Measurements from ENCODE around the gene DUSP15. TPM values are rescaled to one million over a fixed set of nuclear protein-coding genes. Genes with fewer than 3 reads are reported as not detected.
"Not testable (repeated sequence)": the region's sequence is repeated elsewhere in the genome, so short reads cannot be mapped to it uniquely, and the experiment has no call there.

The DUSP15 gene
- total and polyA plus RNA-seq, 12 donors, result 2.4 to 17.6 (median 6.1) TPM

DNA sequence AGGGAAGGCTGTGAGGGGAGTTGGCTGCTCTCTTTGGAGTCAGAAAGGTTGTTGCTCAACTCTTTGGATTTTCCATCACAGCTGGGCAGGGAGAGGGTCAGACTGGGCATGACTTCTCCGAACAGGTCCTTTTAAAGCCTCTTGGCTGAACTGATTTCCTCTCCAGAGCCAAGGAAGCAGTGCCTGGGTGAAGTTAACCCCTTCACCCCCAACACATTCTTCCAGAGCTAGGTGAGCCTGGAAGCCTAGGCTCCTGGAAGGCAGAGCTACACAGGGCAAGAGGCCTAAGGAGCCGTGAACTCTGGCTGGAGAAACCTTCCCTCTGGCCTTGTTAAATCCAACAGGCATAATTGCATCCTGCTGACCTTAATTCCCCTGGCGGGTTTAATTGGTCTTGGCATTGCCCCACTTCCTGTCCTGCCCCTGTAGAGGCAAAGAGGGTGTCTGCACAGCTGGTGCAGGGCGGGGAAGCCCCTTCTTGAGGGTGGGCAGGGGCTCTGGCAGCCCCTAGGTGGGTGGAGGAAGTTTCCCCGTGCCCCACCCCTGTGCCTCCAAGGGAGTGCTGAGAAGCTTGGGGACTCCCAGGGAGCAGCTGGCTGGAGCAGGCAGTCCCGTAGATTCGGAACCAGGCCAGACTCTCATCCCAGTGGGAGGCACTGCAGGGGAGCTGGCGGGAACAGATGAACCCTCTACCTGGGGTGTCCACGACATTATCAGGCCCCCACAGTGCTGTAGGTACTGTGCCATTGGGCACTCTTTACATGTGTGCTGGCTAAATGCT, 54.7 kb downstream of the DUSP15 start:
- Histone ChIP-seq H3K27me3 (no peaks in the 10 kb centered on the region), H3K9me3 (replicated peaks in 1 of 3) (no peaks in the 10 kb centered on the region), H3K4me1 (replicated peaks in 1 of 2) (peaks cover 0 to 3% of the 10 kb centered on the region in 2 donors), H3K4me3 (no peak overlapping the region), H3K27ac (no peak overlapping the region), H3K36me3 (replicated peaks in 1 of 2) (no peaks in the 10 kb centered on the region)
- no peak for DNase-seq
- intact Hi-C loops (cut with DNase I), result no loop called here
- WGBS, 4 donors, result 58 to 70% (median 62%) methylated on average over 3 to 9 of the region's 9 CpGs
- TF ChIP-seq POLR2A (IDR thresholded peaks at IDR 0.05), result no peak
- TF ChIP-seq, protein P1, sequence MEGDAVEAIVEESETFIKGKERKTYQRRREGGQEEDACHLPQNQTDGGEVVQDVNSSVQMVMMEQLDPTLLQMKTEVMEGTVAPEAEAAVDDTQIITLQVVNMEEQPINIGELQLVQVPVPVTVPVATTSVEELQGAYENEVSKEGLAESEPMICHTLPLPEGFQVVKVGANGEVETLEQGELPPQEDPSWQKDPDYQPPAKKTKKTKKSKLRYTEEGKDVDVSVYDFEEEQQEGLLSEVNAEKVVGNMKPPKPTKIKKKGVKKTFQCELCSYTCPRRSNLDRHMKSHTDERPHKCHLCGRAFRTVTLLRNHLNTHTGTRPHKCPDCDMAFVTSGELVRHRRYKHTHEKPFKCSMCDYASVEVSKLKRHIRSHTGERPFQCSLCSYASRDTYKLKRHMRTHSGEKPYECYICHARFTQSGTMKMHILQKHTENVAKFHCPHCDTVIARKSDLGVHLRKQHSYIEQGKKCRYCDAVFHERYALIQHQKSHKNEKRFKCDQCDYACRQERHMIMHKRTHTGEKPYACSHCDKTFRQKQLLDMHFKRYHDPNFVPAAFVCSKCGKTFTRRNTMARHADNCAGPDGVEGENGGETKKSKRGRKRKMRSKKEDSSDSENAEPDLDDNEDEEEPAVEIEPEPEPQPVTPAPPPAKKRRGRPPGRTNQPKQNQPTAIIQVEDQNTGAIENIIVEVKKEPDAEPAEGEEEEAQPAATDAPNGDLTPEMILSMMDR (IDR thresholded peaks at IDR 0.05), result no peak

DNA sequence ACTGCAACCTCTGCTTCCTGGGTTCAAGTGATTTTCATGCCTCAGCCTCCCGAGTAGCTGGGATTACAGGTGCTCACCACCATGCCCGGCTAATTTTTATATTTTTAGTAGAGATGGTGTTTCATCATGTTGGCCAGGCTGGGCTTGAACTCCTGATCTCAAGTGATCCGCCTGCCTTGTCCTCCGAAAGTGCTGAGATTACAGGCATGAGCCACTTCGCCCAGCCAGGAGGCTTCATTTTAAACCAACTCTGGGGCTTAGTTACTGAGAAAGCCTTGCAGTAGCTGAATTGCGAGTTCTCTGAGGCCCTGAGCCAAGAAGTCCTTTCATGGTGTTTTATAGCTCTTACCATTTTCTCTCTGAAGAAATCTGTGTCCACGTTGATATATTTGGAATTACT, 56.2 kb downstream of the DUSP15 start:
- H3K4me1 ChIP-seq (replicated peaks in 1 of 2); DNase-seq; H3K4me3 ChIP-seq; H3K36me3 ChIP-seq (replicated peaks in 1 of 2); intact Hi-C loops (cut with DNase I); H3K27ac ChIP-seq; H3K9me3 ChIP-seq (replicated peaks in 1 of 3); H3K27me3 ChIP-seq: not testable (repeated sequence)
- WGBS, 4 donors, result 89 to 93% (median 91%) methylated on average over 7 of the region's 7 CpGs

DNA sequence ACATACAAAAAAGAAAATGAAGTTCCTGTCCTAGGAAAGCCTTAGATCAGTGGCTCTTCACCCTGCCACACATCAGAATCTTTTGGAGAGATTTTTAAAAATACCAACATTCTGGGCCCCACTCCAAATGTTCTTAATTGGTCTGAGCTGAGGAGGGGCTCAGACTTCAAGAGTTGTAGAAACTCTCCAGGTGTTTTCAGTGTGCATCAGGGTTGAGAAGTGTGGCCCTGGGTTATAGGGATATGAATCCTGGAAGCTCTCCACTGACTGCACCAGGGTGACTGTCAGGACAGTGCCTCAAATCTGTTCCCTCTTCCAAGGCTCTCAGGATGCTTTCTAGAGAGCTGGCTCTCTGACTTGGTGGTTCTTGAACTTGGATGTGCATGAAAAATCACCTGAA, 56.7 kb downstream of the DUSP15 start:
- H3K27ac ChIP-seq, result no peak overlapping the region
- peaks cover 0 to 3% of the 10 kb centered on the region in 2 donors for H3K4me1 ChIP-seq (replicated peaks in 1 of 2)
- TF ChIP-seq, protein P1 (IDR thresholded peaks at IDR 0.05), result no peak
- TF ChIP-seq POLR2A (IDR thresholded peaks at IDR 0.05), result no peak
- H3K36me3 ChIP-seq (replicated peaks in 1 of 2), result no peaks in the 10 kb centered on the region
- DNase-seq, result no peak
- intact Hi-C loops (cut with DNase I), result no loop called here
- H3K9me3 ChIP-seq (replicated peaks in 1 of 3), result no peaks in the 10 kb centered on the region
- H3K27me3 ChIP-seq, result no peaks in the 10 kb centered on the region
- H3K4me3 ChIP-seq, result no peak overlapping the region

DNA sequence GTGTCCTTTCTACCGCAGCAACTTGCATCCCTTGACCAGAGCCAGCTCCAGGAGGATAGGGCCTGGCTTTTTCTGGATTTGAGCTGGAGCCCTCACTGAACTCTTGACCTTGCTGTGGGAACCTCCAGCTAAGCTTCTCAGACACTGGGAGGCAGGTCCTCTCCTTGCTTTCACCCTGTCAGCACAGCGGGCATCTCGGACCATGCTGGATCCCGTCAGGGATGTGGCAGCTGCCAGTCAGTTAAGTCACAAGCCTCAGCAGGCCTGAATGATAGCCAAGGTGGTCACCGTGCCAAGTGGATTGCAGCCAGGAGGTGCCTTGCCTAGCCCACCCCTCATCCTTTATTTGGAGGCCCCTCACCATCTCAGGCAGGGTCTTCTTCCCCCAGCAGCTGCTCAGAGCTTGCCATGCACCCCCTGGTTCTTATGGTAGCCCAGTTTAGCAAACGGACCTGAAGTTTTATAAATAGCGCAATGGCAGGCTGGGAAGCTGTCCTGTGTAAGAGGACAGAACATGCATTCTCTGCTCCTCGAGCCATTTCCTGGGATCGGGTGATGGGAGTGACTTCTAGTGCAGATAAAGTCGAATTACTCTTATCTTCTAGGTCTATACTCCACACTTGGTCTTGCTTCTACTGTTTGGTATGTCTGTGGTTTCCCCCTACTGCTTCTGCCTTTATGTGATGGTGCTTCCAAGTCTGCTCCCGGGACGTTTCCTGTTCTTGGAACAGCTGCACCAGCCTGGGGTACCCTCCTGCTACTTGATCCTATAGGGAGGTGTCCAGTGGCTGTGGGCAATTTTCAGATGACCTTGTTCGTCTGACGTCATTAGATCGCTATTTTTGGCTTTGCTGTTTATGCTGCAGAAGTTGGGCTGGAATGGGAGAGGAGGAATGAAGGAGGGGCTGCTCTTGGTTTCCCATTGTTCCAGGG, 58.3 kb downstream of the DUSP15 start:
- H3K36me3 ChIP-seq (replicated peaks in 1 of 2), result no peaks in the 10 kb centered on the region
- WGBS, 4 donors, result 42 to 48% (median 45%) methylated on average over 11 to 15 of the region's 15 CpGs
- peaks cover 0 to 3% of the 10 kb centered on the region in 2 donors for H3K4me1 ChIP-seq (replicated peaks in 1 of 2)
- intact Hi-C loops (cut with DNase I), result no loop called here
- no peaks in the 10 kb centered on the region for H3K27me3 ChIP-seq
- H3K27ac ChIP-seq, result no peak overlapping the region
- no peaks in the 10 kb centered on the region for H3K9me3 ChIP-seq (replicated peaks in 1 of 3)
- peak in 1 of 7 donors; percentile 33 for DNase-seq
- H3K4me3 ChIP-seq, result no peak overlapping the region
- TF ChIP-seq, protein P1 (IDR thresholded peaks at IDR 0.05), result no peak
- no peak for TF ChIP-seq POLR2A (IDR thresholded peaks at IDR 0.05)

Measured in adrenal gland (tissue), 12 donors.